HPDE6-E6E7 (cell line): Measurements from ENCODE around the gene SAPCD2.

Experiments used
- DNase-seq: peaks from one replicate; pipeline ENCODE4 v3.0.0; 2011; ENCODE audit warnings: missing footprints; ENCODE audit errors: extremely low spot score

Gene SAPCD2

GRCh38 chr9:137017791-137018497, 52.4 kb downstream of the SAPCD2 start:
- DNase-seq, result no peak

DNA sequence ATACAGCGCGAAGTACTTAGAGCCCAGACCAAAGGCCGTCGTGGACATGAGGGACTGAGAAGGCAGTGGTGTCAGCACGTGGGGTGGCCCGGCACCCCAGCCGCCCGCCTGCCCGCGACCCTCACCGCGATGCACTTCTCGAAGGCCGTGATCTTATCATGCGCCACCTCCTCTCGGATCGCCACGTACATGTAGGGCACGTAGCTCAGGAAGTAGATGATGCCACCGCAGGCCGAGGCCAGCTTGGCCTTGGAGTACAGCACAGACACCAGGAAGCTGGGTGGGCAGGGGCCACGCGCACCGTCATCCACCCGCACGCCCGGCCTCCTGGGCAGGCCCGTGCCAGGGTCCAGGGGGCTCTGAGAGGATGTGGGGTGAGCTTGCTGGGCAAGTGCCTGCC, 53.3 kb downstream of the SAPCD2 start:
- DNase-seq, result no peak

DNA sequence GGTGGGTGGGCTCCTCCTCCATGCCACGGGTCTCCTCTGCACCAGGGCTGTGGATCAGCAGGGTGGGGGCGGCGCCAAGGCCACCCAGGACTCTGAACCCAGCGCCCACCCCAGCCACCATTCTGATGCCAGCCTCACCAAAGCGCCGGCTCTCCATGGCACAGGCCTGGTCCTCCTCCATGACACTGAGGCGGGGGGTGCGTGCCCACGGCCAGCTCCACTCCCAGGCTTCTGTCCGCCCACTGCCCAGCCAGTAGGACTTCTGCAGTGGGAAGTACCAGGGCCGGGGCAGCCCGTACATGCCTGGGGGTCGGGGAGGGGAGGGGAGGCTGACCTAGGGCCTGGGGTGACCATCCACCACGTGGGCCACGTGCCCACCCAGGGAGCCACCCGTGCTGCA, 53.9 kb downstream of the SAPCD2 start:
- DNase-seq, result no peak

DNA sequence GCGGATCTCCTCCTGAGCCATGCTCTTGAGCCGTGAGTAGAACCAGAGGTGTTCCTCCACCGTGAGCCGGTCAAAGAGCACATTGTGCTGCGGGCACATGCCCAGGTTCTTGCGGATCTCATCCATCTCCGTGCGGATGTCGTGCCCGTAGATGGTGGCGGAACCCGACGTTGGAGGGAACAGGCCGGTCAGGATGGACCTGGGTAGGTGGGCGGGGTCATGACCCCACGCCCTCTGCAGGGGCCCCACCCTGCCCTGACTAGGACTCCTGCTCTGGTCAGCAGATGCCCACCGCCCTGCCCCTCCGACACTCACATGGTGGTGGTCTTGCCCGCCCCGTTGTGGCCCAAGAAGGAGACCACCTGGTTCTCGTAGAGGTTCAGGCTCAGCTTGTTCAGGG, 54.4 kb downstream of the SAPCD2 start:
- no peak for DNase-seq

DNA sequence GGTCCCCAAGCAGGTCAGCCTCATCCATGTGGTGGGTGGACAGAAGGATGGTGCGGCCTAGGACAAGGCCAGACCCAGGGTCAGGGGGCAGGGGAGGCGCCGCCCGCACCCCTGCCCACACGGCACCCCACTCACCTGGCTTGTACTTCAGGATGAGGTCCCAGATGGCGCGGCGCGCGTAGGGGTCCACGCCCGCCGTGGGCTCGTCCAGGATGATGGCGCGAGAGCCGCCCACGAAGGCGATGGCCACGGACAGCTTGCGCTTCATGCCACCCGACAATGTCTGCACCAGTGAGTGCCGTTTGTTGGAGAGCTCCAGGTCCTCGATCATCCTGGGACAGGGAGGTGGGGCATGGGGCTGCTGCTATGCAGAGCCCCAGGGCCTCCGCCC, 54.8 kb downstream of the SAPCD2 start:
- DNase-seq, result no peak

DNA sequence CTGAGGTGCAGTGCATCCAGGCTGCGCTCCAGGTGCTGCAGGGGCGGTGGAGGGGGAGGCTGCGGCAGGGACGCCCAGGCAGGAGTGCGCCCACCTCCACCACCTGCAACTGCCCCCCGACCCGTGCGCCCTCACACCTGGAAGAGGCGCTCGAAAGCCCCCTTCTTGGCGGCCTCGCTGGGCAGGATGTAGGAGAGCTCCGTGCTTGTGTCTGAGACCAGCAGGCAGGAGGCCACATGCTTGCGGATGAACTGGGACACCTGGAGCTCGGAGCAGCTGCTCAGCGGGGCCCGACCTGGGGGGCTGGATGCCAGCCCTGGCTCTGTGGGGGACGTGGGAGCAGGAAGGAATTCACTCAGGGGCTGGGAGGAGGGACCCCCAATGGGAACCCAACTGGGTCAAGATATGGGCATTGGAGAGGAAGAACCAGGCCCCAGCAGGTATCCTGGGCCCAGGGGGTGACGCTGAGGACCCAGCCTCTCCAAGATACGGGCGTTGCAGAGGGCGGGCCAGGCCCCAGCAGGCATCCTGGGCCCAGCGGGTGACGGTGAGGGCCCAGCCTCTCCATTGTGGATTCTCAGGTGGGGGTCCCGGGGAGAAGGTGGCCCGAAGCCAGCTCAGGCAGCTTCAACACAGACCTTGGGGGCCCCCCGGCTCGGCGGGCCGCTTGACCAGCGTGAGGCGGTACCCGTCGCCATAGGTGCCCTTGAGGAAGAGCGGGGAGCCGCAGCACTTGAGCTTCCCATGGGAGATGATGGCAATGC, 55.4 kb downstream of the SAPCD2 start:
- DNase-seq, result no peak

- DNase-seq, result no peak
These were observed 56.2 kb downstream of the SAPCD2 start for GRCh38 chr9:137014166-137014565.

GRCh38 chr9:137013571-137013940, 56.8 kb downstream of the SAPCD2 start:
- no peak for DNase-seq

- DNase-seq, result no peak
These were observed 57.4 kb downstream of the SAPCD2 start for GRCh38 chr9:137012694-137013570.
